Measurements from ENCODE around the gene CASP8AP2. TPM values are rescaled to one million over a fixed set of nuclear protein-coding genes. Genes with fewer than 3 reads are reported as not detected.

CASP8AP2 gene
- total RNA-seq, 1 experiment from 2014 or later, result 27.9 TPM

- DNase-seq (ENCODE audit: low spot score) (no peak), ATAC-seq (no peak)
- peak overlapping the region; percentile 88; the same call in 1 of the 2 replicates for H3K27ac Mint-ChIP-seq
- ChIA-PET CTCF (interaction anchor here (0.5 to 1.5 kb wide), 24 partner anchors 10 to 155 kb away, joined by 3 to 11 read pairs (median 3); partner anchors contain the start of genes CASP8AP2, LYRM2 and MDN1), POLR2A (interaction anchor here (0.6 to 1.0 kb wide), 2 partner anchors 26 to 67 kb away, joined by 3 to 6 read pairs; no protein-coding TSS in a partner anchor)
- H3K4me3 Mint-ChIP-seq, result no peak overlapping the region
- no peaks in the 10 kb centered on the region for H3K9me3 Mint-ChIP-seq
- TF ChIP-seq KAT7 (CRISPR knock-in tag; IDR thresholded peaks at IDR 0.05; ENCODE audit: borderline replicate concordance) (no peak), ZNF423 (CRISPR knock-in tag; IDR thresholded peaks at IDR 0.05) (peak; percentile 70)
- H3K27me3 Mint-ChIP-seq (ENCODE audit: low read depth), result no peaks in the 10 kb centered on the region
- H3K4me1 Mint-ChIP-seq, result peaks cover 10% of the 10 kb centered on the region
- peaks cover 64% of the 10 kb centered on the region for H3K36me3 Mint-ChIP-seq
These were observed 36.1 kb upstream of the CASP8AP2 start for GRCh38 chr6:89793586-89793985.

GRCh38 chr6:89794324-89794723 is 35.4 kb upstream of the CASP8AP2 start:
- ChIA-PET POLR2A (no interaction called here), CTCF (no interaction called here)
- Mint-ChIP-seq H3K36me3 (peaks cover 65% of the 10 kb centered on the region), H3K27ac (peak overlapping the region; percentile 88), H3K27me3 (ENCODE audit: low read depth) (no peaks in the 10 kb centered on the region), H3K4me1 (peaks cover 17% of the 10 kb centered on the region), H3K4me3 (no peak overlapping the region), H3K9me3 (no peaks in the 10 kb centered on the region)
- no peak for DNase-seq (ENCODE audit: low spot score)
- ATAC-seq, result no peak
- no peak for TF ChIP-seq ZNF425 (CRISPR knock-in tag; conservative IDR thresholded peaks at IDR 0.05)
- no peak for TF ChIP-seq JAZF1 (CRISPR knock-in tag; IDR thresholded peaks at IDR 0.05)
- TF ChIP-seq HMGA2 (CRISPR knock-in tag; IDR thresholded peaks at IDR 0.05), result no peak
- no peak for TF ChIP-seq RORB (CRISPR knock-in tag; IDR thresholded peaks at IDR 0.05)
- no peak for TF ChIP-seq IRF2 (CRISPR knock-in tag; IDR thresholded peaks at IDR 0.05; ENCODE audit: borderline replicate concordance, low read depth)
- TF ChIP-seq ERG (CRISPR knock-in tag; IDR thresholded peaks at IDR 0.05), result no peak
- no peak for TF ChIP-seq ARID4B (CRISPR knock-in tag; IDR thresholded peaks at IDR 0.05; ENCODE audit: borderline replicate concordance)
- no peak for TF ChIP-seq JUN (CRISPR knock-in tag; IDR thresholded peaks at IDR 0.05)
- TF ChIP-seq ZNF532 (CRISPR knock-in tag; IDR thresholded peaks at IDR 0.05; ENCODE audit: borderline replicate concordance), result no peak
- no peak for TF ChIP-seq ZNF512 (CRISPR knock-in tag; IDR thresholded peaks at IDR 0.05; ENCODE audit: borderline replicate concordance)
- TF ChIP-seq USF1 (CRISPR knock-in tag; IDR thresholded peaks at IDR 0.05), result no peak
- no peak for TF ChIP-seq ELF4 (CRISPR knock-in tag; IDR thresholded peaks at IDR 0.05; ENCODE audit: low read depth)
- no peak for TF ChIP-seq ETV6 (CRISPR knock-in tag; IDR thresholded peaks at IDR 0.05)
- no peak for TF ChIP-seq NR3C1 (CRISPR knock-in tag; conservative IDR thresholded peaks at IDR 0.05; ENCODE audit: low read depth)
- TF ChIP-seq CDX4 (CRISPR knock-in tag; IDR thresholded peaks at IDR 0.05; ENCODE audit: borderline replicate concordance), result no peak

Measured in WTC11 (cell line).